ENCODE measurements around the gene PHKG2.

The PHKG2 gene

DNA sequence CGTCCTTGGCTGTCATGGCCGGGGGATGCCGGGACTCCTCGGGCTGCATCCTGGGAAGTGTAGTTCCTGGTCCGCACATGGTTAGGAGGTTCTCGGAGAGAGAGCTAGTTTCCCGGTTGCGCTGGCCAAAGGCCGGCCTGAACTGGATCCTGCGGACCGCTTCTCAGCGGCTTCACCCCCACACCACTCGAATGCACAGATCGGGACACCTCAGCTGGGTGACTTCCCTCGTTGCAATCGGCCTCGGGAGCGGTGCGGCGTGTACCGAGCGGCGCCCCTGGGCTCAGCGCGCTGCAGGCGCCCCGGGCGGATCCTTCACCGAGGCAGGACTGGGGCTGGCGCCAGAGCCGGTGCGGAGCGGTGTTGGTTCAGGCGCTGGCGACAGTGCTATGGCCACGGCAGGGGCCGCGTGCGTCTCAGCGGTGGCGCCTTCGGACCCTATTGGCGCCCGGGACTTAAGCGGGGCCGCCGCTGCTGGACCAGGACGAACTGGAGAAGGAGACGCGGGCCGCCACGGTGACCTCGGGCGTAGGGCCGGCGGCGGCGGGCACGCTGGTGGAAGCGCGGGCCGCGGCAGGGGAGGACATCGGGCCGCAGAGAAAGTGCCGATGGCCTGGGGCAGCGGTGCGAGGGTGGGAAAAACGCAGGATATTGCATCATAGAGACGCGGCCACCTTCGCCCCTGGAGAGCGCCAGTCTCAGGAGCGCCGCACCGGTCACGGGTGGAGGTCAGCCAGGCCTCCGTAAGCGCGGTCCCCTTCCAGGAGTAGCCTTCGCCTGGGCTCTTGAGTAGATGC is 27.4 kb downstream of the PHKG2 start:
- DNase-seq: peak in 5 of 6 experiments; percentile 33 to 69 (median 43)

DNA sequence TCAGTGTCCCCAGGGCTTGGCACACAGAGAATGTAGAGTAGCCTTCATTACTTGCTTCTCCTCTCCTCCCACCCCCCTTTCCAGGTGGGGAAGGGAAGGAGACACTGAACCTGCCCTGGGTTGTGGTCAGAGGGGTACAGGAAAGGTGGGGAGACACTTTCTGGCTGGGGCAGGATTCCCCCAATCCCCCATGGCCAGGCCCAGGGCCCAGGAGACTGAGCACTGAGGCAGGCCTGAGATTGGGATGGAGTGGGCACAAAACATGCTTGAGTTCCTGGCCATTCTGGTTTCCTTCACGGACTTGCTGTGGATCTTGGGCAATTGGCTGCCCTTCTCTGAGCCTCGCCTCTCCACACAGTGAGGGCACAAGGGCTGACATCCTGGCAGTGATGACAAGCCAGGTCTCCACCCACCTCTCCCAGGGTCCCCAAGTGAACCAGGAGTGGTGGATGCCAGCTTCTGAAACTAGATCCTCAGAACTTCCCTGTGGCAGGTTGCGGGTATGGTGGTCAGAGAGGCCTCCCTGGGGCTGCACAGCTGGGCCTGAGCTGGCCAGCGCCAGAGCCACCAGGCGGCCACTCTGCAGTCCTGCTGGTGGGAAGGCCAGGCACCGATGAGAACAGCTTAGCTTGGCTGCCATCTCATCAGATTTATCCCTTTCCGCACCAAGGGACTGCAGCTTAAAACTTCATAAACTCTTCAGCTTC is 29.5 kb downstream of the PHKG2 start:
- no peak for DNase-seq

DNA sequence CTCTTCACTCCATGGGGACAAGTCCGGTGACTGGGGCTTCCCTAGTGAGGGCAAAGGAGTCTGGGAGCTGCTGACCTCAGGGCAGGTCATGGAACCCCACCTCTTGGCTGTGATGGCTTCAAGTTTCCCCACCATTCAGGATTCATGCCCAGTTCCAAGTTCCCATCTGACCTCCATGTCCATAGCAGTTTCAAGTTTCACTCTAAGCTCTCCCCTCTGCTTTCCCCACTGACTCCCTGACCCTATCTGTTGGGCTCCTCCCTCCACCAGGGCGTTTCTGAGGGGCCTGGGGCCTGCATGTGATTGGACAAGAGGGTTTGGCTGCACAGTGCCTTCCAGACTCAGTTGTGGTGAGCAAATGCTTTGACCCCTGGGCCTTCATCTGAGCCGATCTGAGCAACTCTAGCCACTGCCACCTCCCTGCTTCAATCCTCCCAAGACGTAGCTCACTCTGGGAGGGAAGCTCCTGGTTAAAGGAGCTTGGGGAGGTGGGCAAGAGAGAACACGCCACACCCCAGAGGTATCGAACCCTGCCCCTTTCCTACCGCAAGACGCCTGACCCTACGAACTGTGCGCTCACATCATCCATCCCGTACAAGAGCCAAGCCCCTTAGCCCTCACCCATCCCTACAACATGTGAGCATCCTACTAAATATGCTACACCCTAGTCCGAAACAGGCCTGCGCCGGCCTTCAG is 30.5 kb downstream of the PHKG2 start:
- DNase-seq: no peak

DNA sequence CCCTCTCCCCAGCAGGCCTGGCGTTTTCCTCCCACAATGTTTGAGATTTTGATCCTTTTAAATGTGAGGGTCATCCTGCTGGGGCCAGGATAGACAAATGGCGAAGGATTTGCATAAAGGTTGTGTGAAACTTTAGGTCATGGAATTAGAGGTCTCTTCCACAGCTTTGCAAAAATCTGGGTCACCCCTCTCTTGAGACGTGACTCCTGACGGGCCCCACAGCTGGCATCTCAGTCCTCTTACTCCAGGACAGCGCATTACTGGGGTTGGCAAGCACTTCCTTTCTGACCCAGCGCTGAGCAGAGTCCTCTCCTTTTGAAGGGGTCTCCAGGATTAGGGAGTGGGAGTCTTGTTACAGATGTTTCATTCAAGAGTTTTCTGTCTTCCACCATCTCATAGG is 31.4 kb downstream of the PHKG2 start:
- no peak for DNase-seq

DNA sequence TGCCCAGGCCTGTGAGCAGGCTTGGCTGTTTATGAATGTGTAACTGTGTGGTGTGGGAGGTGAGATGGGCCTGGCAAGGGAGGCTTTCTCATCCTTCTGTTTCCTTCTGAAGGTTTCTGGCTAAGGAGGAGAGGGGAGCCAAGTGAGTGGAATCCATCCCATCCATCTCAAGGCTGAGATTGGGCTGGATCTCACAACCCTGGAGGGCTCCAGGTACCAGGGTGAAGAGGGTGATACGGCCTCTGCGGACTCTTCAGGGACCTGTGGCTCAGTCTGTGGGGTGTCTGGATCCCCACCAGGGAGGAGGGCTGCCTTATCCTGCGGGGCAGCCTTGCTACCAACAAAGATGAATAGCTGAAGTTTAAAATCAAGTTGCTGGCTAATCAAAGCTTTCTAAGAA is 31.8 kb downstream of the PHKG2 start:
- DNase-seq: no peak

DNA sequence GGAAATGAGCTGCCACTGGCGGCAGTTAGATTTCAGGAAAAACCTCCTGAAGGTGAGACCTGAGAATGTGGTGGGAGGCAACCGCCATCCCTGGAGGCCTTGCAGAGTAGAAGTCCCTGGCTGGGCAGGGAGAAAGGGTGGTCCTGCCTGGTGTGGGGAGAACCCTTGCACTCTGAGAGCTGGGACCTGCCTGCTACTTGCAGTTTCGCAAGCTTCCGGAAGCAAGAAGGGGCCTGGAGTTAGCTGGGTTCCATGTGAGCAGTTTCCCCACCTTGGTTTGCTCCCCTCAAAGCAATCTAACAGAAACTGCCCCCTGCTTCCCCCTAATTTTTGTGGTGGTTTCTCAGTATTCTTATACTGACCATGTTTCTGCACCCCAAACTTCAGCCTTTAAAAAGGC is 32.3 kb downstream of the PHKG2 start:
- no peak for DNase-seq

DNA sequence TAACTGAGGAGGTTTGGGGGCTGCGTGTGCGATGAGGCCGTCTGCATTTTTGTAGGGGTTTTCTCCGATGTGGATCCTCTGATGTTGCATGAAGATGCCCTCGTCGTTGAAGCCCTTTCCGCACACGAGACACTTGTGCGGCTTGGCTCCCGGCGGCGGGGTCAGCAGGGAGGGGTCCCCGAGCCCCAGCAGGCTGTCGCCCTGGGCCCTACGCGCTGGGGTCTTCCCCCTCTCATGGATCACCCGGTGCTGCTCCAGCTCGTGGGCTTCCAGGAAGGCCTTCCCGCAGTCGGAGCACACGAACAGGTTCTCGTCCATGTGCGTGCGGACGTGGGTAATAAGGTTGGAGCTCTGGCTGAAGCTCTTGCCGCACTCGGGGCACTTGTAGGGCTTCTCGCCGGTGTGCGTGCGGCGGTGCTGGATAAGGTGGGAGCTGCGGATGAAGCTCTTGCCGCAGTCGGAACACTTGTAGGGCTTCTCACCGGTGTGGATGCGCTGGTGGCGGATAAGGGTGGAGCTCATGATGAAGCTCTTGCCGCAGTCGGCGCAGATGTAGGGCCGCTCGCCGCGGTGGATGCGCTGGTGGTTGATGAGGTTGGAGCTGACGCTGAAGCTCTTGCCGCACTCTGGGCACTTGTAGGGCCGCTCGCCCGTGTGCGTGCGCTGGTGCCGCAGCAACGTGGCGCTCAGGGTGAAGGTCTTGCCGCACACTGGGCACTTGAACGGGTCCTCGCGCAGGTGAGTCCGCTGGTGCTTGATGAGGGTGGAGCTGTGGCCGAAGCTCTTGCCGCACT is 34.5 kb downstream of the PHKG2 start:
- DNase-seq: no peak

DNA sequence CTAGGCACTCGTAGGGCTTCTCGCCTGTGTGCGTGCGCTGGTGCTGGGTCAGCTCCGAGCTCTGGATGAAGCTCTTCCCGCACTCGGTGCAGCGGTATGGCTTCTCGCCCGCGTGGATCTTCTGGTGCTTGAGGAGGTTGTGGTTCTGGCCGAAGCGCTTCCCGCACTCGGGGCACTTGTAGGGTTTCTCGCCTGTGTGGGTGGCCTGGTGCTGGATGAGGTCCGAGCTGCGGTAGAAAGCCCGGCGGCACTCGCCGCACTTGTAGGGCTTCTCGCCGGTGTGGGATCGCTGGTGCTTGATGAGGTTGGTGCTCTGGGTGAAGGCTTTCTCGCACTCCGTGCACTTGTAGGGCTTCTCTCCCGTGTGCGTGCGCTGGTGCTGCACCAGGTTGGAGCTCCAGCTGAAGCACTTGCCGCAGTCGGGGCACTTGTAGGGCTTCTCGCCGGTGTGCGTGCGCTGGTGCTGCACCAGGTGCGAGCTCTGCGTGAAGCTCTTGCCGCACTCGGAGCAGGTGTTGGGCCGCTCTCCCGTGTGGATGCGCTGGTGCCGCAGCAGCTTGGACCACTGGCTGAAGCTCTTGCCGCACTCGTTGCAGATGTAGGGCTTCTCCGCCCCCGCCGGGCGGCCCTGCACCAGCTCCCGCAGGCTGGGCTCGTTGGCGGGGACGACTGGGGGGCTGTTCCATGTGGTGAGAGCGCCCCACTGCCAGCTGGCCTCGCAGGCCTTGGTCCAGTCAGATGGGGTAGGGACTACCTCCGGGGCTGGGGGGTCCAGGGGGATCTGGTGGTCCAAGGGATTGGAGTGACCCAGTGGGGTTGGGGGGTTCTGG is 35.3 kb downstream of the PHKG2 start:
- DNase-seq: no peak

DNA sequence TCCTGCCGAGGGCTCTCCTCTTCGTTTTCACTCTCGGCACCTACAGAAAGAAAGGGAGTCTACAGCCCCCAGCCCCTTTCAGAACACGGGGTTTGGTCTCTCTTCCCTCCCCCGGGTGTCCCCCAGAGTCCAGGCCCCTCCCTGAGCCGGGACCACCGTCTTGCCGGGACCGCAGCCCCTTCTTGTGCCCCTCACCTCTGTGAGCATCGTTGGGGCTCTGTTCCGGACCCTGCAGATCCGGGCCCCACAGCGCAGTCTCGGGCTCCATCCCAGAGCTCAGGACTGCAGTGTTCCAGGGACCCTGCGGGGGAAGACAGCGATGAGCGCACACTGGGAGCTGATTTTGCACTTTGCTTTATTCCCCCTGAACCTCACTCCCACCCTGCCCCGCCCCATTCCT is 36.0 kb downstream of the PHKG2 start:
- DNase-seq: no peak

DNA sequence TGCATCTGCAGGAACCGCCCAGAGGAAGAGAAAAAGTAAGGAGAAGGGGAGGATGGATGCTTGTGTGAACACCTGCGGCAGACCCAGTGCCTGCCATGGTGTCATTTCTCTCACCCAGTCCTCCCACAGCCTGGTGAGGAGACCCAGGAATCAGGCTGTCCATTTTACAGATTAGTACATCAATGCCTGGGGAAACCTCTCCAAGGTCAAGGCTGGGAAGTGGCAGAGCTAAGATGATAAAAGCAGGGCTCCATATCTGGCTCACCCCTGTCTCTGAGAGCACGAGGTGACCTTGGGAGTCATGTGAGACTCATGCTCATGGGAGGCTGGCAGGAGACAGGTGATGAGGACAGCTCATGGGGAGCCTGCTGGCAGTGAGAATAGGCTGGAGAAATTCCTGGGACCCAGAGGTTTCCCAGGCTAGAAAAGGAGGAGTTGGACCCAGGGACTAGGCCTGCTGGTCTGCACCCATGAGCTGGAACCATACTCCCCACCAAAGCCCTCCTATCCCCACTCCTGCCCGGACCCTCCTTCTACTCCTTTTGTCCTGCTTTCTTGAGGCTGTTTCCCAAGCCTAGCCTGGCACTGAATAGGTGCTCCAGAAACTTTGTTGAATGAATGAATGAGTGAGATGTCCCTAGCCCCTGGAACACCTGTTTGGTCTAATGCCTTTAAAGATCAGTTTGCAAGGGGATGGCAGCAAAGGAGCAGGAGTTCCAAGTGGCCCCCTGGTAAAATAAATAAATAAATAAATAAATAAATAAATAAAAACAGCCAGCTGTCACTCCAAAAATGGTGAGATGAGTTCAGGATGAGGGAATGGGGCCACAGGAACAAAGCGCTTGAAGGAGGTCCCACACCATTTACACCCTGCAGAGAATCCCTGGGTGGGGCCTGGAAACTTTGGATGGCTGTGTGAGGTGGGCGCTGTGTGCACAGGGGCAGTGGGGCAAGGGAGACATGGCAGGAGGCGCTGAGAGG is 37.2 kb downstream of the PHKG2 start:
- no peak for DNase-seq

DNA sequence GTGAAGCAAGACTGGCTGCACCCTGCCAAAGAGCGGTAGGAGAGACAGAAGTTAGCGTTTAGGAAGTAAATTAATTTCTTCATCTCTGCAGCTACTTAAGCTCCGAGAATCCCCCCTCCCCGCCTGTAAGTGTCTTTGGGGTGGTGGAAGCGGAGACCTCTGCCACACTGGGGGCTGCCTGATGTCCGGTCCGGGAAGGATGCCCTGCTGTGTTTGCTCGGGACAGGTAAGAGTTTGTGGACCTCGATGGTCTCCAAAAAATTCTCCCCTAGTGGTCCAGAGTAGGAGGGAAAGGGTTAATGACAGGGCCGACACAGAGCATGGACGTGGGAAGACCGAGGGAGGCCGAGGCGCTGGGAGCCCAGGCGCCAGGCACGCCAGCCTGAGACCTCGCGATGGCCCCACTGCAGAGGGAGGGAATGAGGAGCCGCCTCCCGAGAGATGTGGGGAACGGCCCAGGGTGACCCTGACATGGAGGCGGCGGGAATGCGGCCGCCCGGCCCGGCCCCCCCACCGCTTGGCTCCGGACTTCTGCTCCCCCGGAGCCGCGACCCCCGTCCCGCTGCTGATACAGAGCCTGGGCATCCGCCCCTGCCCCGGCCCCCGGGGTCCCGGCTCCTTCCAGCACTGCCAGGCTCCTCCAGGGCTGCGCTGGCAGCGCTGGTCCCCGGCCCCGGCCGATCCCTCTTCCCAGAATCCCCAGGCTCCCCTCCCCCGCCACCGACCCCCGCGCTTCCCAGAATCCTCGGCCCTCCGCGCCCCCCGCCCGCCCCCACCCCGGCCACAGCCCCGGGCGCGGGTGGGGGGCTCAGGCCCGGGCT is 38.1 kb downstream of the PHKG2 start:
- no peak for DNase-seq

DNA sequence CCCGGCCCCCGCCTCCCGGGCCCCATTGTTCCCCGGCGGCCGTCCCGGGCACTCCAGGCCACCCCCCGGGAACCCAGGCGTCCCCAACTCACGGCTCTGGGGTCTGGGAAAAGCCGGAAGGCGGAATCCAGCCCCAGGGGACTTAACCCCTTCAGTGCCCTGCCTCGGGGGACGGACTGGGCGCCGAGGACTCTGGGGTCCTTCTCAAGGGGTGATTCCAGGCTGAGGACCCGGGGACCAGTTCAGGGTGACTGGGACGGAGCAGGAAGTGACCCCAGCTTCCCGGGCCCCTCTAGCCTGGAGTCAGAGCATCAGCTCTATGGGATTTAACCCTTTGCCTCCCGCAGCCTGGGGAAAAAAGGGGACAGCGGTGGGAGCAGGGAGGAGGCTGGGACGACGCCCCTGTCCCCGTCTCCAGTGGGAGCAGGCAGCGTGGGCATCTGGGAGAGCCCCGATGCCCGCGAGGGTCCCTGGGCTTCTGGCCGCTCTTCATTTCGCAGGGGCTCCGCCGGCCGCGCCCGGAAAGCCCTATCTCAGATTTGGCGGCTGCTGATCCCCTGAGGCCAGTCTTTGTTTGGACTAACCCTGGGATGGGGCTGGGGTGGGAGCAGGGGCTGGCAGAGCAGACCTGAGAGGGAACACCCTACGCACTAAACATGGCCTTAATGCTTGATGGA is 38.8 kb downstream of the PHKG2 start, which contains the start of gene ZNF629:
ZNF629 (minus strand) TSS at position 270 of the 677 bp plus-strand sequence. CDS start 2,723 bp downstream, outside the sequence.
- DNase-seq: peak in 5 of 6 experiments; percentile 6 to 36 (median 28)

DNA sequence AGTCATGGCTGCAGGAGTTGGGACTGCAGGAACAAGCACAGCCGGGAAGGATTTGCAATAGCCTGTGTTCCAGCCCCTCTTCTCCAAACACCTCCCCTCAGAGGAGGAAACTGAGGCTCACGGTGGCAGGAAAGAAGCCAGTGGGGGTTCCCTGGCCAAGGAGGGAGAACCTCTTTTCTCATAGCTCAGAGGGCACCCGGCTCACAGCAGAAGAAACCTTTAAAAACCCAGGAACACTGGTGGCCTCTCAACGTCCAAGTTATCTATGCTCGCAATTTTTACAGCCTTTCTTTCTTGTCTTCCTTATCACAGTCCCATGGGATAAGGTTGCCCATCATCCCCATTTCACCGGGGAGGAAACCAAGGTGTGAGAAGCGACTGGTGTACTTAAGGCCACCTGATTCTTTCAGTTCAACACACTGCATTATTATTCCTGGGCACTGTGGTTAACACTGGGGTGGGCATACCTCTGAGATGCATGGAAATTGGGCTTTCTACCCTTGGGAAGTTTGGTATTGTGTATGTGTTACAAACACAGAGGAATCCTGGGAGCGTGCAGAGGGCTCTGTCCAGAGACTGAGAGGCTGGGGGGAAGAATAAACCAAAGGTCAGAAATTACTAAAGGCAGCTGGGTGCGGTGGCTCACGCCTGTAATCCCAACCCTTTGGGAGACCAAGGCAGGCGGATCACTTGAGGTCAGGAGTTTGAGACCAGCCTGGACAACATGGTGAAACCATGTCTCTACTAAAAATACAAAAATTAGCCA is 39.6 kb downstream of the PHKG2 start:
- no peak for DNase-seq

DNA sequence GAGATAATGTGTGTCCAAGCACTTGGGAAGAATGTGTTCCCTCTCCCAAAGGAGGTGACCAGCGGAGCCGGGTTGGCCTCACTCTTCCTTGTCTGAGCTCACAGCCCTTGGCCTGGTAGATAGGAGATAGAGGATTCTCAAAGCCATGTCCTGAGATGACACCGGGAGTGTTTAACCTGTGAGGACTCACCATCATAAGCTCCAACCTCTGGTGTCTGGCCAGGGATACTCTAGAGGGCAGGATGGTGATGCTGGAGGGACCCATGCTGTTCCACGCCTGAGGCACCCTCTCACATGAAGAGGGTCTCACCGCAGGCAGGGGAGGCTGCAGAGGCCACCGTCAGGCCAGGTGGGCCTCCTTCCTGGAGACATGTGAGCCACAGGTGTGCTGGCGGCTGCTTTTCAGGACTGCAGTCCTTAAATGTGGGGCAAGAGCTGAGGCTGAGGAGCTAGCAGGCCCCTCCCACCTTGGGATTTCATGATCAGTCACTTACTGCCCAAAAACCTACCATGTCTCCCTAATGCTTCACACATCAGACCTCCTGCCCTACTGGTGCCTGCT is 45.4 kb downstream of the PHKG2 start:
- no peak for DNase-seq

DNA sequence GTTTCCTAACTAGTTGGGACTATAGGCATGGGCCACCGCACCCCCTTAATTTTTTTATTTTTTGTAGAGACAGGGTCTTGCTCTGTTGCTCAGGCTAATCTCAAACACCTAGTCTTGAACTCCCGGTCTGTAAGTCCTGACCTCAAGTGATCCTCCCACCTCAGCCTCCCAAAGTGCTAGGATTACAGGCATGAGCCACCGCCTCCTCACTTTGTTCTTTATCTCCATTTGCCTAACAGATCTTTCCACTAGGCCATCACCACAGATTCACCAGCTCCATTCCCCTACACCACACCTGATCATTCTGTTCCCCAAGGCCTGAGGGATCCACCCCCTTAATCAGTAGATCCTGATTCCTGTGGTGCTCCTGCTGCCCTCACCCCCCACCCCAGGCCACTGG is 46.4 kb downstream of the PHKG2 start:
- no peak for DNase-seq

DNA sequence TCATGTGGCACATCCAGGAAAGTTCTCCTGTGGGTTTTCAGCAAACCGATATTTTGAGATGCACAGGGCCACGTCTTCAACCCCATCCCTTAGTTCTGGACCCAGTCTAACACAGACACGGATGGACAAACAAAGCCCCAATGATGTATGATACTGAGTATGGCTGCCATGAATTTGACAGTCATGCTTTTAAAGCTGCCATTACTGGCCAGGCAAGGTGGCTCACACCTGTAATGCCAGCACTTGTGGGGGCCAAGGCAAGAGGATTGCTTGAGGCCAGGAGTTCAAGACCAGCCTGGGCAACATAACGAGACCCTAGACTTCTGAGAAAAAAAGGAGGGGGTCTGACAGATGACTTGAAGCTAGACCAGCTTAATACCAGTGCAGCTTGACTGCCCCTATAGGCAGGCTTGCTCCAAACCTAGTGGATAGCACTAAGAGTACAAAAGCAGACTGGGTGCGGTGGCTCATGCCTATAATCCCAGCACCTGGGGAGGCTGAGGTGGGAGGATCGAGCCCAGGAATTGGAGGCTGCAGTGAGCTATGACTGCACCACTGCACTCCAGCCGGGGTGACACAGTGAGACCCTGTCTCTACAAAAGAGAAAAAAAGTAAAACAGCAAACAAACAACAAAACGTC is 49.6 kb downstream of the PHKG2 start:
- no peak for DNase-seq

Measured in stimulated activated naive CD4-positive, alpha-beta T cell (primary cell).